Esophagus squamous epithelium (tissue), 5 donors: Measurements from ENCODE around the gene DDX55. TPM values are rescaled to one million over a fixed set of nuclear protein-coding genes. Genes with fewer than 3 reads are reported as not detected.

Experiments
- DNase-seq: peaks from one replicate; lab custom pipeline; 2025; lab: John Stamatoyannopoulos, UW
- H3K27ac ChIP-seq, 4 donors: fragments of 200-600 bp; sonication (generic); one replicate each; pipeline ENCODE4 v1.5.1; 2016 to 2019; ENCODE audit warnings: mild to moderate bottlenecking in 1 of 4
- H3K27me3 ChIP-seq, 4 donors: fragments of 200-600 bp; sonication (generic); 1 replicate in 3 of 4; 2 replicates in 1 of 4; pipeline versions ENCODE4 v1.5.1 to v1.6.0; 2017 to 2021; ENCODE audit warnings: antibody characterized with exemption in 1 of 4
- H3K36me3 ChIP-seq, 3 donors: fragments of 200-600 bp; sonication (generic); one replicate each; pipeline ENCODE4 v1.5.1; 2016 to 2019
- H3K4me1 ChIP-seq, 3 donors: fragments of 200-600 bp; sonication (generic); one replicate each; pipeline ENCODE4 v1.5.1; 2017 to 2019
- H3K4me3 ChIP-seq, 4 donors: fragments of 200-600 bp; sonication (generic); 1 replicate in 3 of 4; 2 replicates in 1 of 4; pipeline ENCODE4 v1.5.1; 2016 to 2019; ENCODE audit warnings: mild to moderate bottlenecking in 2 of 4, moderate library complexity in 1 of 4
- H3K9me3 ChIP-seq, 3 donors: fragments of 200-600 bp; sonication (generic); one replicate each; pipeline ENCODE4 v1.5.1; 2016 to 2019
- CTCF ChIP-seq, 6 experiments: fragments of 450-650 bp in 4 of 6; fragments of 200-600 bp in 2 of 6; sonication (generic) in 2 of 6; IDR thresholded peaks; one replicate each; pipeline ENCODE4 v1.5.1; 2016 to 2019; ENCODE audit warnings: antibody characterized with exemption in 6 of 6, mild to moderate bottlenecking in 4 of 6, moderate library complexity in 4 of 6
- POLR2A ChIP-seq, 4 donors: fragments of 450-650 bp; IDR thresholded peaks; one replicate each; pipeline ENCODE4 v1.6.1; 2017; ENCODE audit warnings: antibody characterized with exemption in 4 of 4, mild to moderate bottlenecking in 4 of 4, moderate library complexity in 3 of 4
- WGBS, 2 donors: methylation state at CpG; one replicate each; pipeline ENCODE4 v1.1.5; 2018; 5-methylcytosine and 5-hydroxymethylcytosine counted together
- intact Hi-C: fragments of 100-400 bp; cut with DNase I; formaldehyde crosslinking; loops from one replicate; pipeline ENCODE4 v1.15.0; 2022
- total RNA-seq, 4 donors: library from RNA; depleted of rRNA; stranded (reverse); fragments of >200 nt; gene quantifications; one replicate each; pipeline ENCODE4 v1.1.0, GENCODE V29; 2016
- donor health status: DM: yes; HTN: yes; CAD: no.

DDX55 gene
- total RNA-seq, 4 donors from 2014 or later, result 18.7 to 28.3 (median 20.3) TPM

GRCh38 chr12:123621619-123622530 lies 20.0 kb downstream of the DDX55 start:
- DNase-seq, result no peak

GRCh38 chr12:123633379-123634141 lies 31.7 kb downstream of the DDX55 start, which contains the start of the genes EIF2B1 and GTF2H3:
Gene EIF2B1, minus strand, starts transcription at chr12:123633686. Its CDS starts 129 bp downstream, at chr12:123633557.
Gene GTF2H3, plus strand, starts transcription at chr12:123633829. Its CDS starts 31 bp downstream, at chr12:123633860.
- Histone ChIP-seq H3K4me1 (peaks cover 8 to 33% (median 9%) of the 10 kb centered on the region in 3 donors), H3K9me3 (no peaks in the 10 kb centered on the region), H3K36me3 (peaks cover 10 to 47% (median 25%) of the 10 kb centered on the region in 3 donors), H3K27ac (peak within 1 kb of the TSS; percentile 84 to 92 (median 87)), H3K4me3 (peak within 1 kb of the TSS; percentile 47 to 93 (median 78)), H3K27me3 (no peaks in the 10 kb centered on the region)
- intact Hi-C loops, result no loop called here
- 0 to 1% methylated on average over 9 to 13 of the region's 52 CpGs for WGBS, 2 donors
- TF ChIP-seq POLR2A (IDR thresholded peaks at IDR 0.05) (peak in 2 of 4 donors; percentile 45 to 70), CTCF (IDR thresholded peaks at IDR 0.05) (peak in 1 of 6 experiments; percentile 39)
- peak; percentile 81 for DNase-seq

More at GRCh38 chr12:123621619-123622530, 20.0 kb downstream of the DDX55 start:
- TF ChIP-seq CTCF (IDR thresholded peaks at IDR 0.05), result no peak
- no peak for TF ChIP-seq POLR2A (IDR thresholded peaks at IDR 0.05)
- H3K27ac ChIP-seq, result peak overlapping the region; percentile 73 to 84 (median 77)
- H3K27me3 ChIP-seq, result no peaks in the 10 kb centered on the region
- no peaks in the 10 kb centered on the region for H3K9me3 ChIP-seq
- intact Hi-C loops, result no loop called here
- no peak overlapping the region for H3K4me3 ChIP-seq
- peaks cover 13 to 99% (median 67%) of the 10 kb centered on the region in 3 donors for H3K36me3 ChIP-seq
- 35 to 55% methylated on average over 10 to 11 of the region's 15 CpGs for WGBS, 2 donors
- peaks cover 0 to 24% (median 0%) of the 10 kb centered on the region in 3 donors for H3K4me1 ChIP-seq

GRCh38 chr12:123634142-123634561 lies 32.3 kb downstream of the DDX55 start:
- intact Hi-C loops, result no loop called here
- Histone ChIP-seq H3K4me1 (peaks cover 8 to 33% (median 9%) of the 10 kb centered on the region in 3 donors), H3K36me3 (peaks cover 10 to 41% (median 23%) of the 10 kb centered on the region in 3 donors), H3K9me3 (no peaks in the 10 kb centered on the region), H3K27ac (peak overlapping the region; percentile 84 to 92 (median 87)), H3K27me3 (no peaks in the 10 kb centered on the region), H3K4me3 (peak overlapping the region; percentile 47 to 93 (median 78))
- WGBS, 2 donors, result 5 to 13% methylated on average over 12 to 18 of the region's 19 CpGs
- DNase-seq, result no peak
- TF ChIP-seq CTCF (IDR thresholded peaks at IDR 0.05) (no peak), POLR2A (IDR thresholded peaks at IDR 0.05) (no peak)

GRCh38 chr12:123643911-123644310 lies 42.0 kb downstream of the DDX55 start:
- Histone ChIP-seq H3K27ac (no peak overlapping the region), H3K4me1 (no peaks in the 10 kb centered on the region), H3K9me3 (no peaks in the 10 kb centered on the region), H3K36me3 (peaks cover 0 to 93% (median 28%) of the 10 kb centered on the region in 3 donors), H3K4me3 (no peak overlapping the region), H3K27me3 (no peaks in the 10 kb centered on the region)
- intact Hi-C loops, result no loop called here
- WGBS, 2 donors, result 70 to 83% methylated on average over 7 of the region's 7 CpGs
- TF ChIP-seq CTCF (IDR thresholded peaks at IDR 0.05), result no peak
- TF ChIP-seq POLR2A (IDR thresholded peaks at IDR 0.05), result no peak
- DNase-seq, result no peak
